GM13976 (cell line): ENCODE results near the gene PRMT3.

ENCODE experiments used
- DNase-seq: peaks from one replicate; pipeline ENCODE4 v3.0.0; 2012; ENCODE audit warnings: low spot score
- CTCF ChIP-seq: IDR thresholded peaks from 2 replicates; pipeline ENCODE4 v1.5.1; 2012; ENCODE audit warnings: borderline replicate concordance, mild to moderate bottlenecking; ENCODE audit not compliant: insufficient read depth; ENCODE audit errors: extremely low read depth, missing control alignments, control extremely low read depth
- in situ Hi-C: fragments of 300-500 bp; cut with MboI; formaldehyde crosslinking; loops from one replicate; pipeline ENCODE4 v1.12.0; 2022; ENCODE audit warnings: low sequenced_read_pairs, mixed read lengths, inconsistent platforms; ENCODE audit not compliant: unreplicated experiment

PRMT3 gene

DNA sequence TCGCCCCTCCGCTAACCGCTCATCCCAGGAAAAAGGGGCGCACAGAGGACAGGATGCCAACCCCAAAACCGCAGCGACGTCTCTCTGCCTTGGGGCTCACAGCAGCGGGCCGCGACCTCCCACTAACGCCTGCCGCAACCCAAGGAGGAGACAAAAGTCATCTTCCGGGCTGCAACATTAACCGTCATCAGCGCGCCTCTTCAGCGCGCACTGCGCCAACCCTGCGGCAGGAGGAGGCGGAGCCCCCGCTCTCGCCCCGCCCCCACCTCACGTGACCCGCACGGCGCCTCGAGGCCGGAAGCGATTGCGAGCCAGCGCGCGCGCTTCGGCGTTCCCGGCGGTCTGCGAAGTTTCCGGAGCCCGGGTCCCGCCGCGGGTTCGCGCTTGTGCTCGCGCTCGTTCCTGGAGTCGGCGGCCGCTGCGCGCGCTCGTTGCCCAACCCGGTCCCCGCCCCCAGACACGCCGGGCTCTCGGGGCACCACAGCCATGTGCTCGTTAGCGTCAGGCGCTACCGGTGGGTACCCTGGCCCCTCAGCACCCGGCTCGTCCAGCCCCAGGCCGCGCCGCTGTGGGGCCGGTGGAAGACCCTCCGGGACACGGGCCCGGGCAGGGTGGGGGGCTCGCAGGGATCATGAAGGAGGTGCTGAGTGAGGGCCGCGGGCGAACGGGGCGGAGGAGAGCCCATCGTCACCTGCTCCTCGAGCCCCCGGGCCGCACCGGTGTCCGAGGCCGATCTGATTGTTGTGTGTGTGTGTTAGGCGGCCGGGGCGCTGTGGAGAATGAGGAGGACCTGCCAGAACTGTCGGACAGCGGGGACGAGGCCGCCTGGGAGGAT, at the start of gene PRMT3:
Gene PRMT3 (plus strand): TSS at position 456 of the 835 bp plus-strand sequence. CDS start 31 bp downstream, at position 487.
- in situ Hi-C loops = loop anchor here (10.0 kb wide), 1 partner anchor 217 kb away; no protein-coding TSS in a partner anchor
- no peak for TF ChIP-seq CTCF

DNA sequence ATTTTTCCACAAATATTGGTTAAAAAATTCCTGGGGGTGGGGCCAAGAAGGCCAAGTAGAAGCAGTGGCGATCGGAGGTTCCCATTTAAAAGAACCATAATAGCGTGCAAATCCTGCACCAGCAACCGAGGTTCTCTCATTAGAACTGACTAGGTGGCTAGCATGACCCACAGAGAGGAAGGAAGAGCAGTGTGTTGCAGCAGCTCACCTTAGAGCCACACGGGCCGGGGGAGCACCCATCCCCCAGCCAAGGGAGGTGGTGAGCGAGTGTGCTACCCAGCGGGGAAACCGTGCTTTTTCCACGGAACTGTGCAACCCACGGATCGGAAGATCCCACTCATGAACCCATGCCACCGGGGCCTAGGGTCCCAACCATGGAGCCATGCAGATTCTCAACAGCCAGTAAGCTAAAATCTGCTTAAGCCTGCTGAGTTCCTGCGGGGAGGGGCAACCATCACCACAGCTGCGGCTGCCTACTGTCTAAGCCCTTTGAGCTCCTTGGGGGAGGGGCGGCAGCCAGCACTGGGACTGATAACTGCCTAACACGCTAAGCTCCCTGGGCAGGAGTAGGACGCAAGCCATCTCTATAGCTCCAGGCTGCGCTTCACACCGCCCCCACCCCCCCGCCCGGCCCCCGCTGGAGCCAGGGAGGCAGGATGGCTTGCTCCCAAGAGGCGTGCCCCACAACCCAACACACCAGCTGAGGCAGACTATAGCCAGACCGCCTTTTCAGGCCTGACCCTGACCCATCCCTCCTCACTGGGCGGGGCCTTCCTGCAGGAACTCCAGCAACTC, 45.0 kb upstream of the PRMT3 start:
- DNase-seq = no peak
- TF ChIP-seq CTCF = no peak
- in situ Hi-C loops = loop anchor here (10.0 kb wide), 1 partner anchor 218 kb away; no protein-coding TSS in a partner anchor

More for the DNA sequence above, at the start of gene PRMT3:
- peak; percentile 97 for DNase-seq

DNA sequence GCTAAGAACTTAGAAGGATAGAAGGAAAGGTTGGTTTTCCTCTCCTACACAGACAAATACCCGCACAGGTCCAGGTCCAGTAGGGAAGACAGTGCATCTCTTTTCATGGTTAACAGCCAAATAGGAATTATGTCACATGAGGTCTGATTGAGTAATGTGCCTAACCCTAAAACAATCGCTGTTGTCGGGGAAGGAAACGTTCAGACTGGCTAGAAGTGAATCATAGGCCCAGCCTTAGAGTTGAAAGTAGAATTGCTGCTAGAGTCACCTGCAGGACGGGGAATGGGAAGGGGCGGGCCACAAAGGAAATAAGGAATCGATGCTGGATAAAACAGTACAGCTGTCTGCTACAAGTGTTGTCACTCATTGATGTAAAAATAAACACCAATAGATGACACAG, 36.4 kb upstream of the PRMT3 start:
- TF ChIP-seq CTCF = no peak
- no peak for DNase-seq
- in situ Hi-C loops = no loop called here

GRCh38 chr11:20351751-20352262, 35.7 kb upstream of the PRMT3 start:
- no peak for DNase-seq
- in situ Hi-C loops = no loop called here

DNA sequence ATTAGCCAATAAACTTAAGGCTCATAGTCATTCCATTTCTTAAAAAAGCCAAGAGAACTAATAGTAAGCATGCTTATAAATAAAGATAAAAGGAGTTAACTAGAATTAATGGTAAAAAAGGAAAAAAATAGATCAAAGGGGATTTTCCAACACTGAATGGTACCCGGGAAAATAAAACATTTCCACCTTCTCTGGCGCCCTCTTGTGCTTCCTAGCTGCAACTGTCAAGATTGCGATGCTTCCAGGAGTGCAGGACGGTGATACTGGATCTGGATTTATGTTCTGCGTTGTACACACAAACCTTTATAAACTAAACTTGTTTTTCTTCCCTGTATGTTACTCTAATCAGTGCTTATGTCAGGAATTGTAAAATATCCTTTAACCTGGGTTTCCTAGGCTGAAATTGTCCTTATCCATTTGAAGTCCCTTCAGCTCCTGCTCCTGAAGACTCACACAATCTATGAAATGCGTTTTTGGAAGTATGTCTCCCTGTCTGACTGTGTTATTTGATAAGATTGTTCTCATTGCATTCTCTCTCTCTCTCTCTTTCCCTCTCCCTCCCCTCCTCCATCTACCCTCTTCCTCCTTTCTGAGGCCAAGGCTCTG, 33.6 kb upstream of the PRMT3 start:
- peak; percentile 87 for TF ChIP-seq CTCF
- peak; percentile 35 for DNase-seq
- in situ Hi-C loops = no loop called here

More at GRCh38 chr11:20351751-20352262, 35.7 kb upstream of the PRMT3 start:
- TF ChIP-seq CTCF = no peak

DNA sequence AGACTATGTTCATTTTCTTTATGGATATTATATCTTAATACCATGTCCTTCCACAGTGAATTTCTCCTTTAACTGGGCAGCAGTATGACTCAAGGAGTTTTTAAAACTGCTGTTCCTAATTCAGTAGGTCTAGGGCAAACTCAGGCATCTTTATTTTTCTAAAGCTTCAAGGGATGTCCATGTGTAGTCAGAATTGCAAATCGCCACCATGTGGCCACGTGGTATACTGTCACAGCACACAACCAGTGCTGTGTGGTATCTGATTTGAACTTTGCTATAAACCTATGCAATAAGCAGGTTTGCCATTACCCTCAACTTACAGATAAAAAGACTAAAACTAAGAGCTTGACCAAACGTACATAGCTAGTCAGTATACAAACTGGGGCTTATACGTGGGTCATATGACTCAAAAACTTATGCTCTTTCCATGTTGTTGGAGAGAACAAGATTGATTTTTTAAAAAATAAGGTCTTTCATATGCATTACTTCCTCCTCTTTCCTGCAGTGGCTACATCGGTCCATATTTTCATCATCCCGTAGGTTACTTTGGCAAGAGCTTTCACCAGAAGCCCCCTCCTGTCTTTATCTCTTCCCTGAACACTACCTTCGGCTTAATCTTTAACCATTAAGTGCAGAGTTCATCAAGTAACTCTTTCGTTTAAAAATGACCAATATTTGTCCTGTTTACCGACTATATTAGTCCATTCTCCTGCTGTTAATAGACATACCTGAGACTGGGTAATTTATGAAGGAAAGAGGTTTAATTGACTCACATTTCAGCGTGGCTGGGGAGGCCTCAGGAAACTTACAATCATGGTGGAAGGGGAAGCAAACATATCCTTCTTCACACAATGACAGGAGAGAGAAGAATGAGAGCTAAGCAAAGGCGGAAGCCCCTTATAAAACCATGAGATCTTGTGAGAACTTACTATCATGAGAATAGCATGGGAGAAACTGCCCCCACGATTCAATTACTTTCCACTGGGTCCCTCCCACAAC, 32.0 kb upstream of the PRMT3 start:
- in situ Hi-C loops = no loop called here
- no peak for DNase-seq
- peak; percentile 20 for TF ChIP-seq CTCF
